Liver (tissue), 9 donors: Measurements from ENCODE around the gene PIK3CA. TPM values are rescaled to one million over a fixed set of nuclear protein-coding genes. Genes with fewer than 3 reads are reported as not detected.
"Not testable (repeated sequence)": the region's sequence is repeated elsewhere in the genome, so short reads cannot be mapped to it uniquely, and the experiment has no call there.

ENCODE experiments used
- DNase-seq: peaks from one replicate; pipeline ENCODE4 v3.0.0-alpha.2; 2017; ENCODE audit warnings: low spot score
- H3K27ac ChIP-seq, 2 donors: one replicate each; pipeline ENCODE4 v1.7.0; 2013; ENCODE audit warnings: inconsistent platforms in 2 of 2, low read length in 2 of 2, control low read depth in 1 of 2, low read depth in 1 of 2, mild to moderate bottlenecking in 1 of 2
- H3K27me3 ChIP-seq, 4 donors: one replicate each; pipeline versions ENCODE4 v1.6.1 to v1.7.0; 2013; ENCODE audit warnings: low read length in 3 of 4, inconsistent platforms in 1 of 4, mild to moderate bottlenecking in 1 of 4, moderate library complexity in 1 of 4; ENCODE audit not compliant: control insufficient read depth in 4 of 4, insufficient read depth in 4 of 4
- H3K36me3 ChIP-seq, 4 donors: one replicate each; pipeline versions ENCODE4 v1.6.1 to v1.7.0; 2013; ENCODE audit warnings: low read length in 3 of 4, mild to moderate bottlenecking in 3 of 4, low read depth in 1 of 4, moderate library complexity in 1 of 4; ENCODE audit not compliant: control insufficient read depth in 4 of 4, insufficient read depth in 3 of 4
- H3K4me1 ChIP-seq, 4 donors: one replicate each; pipeline versions ENCODE4 v1.6.1 to v1.7.0; 2013; ENCODE audit warnings: low read length in 3 of 4, mild to moderate bottlenecking in 3 of 4, moderate library complexity in 1 of 4; ENCODE audit not compliant: control insufficient read depth in 4 of 4, insufficient read depth in 4 of 4
- H3K4me3 ChIP-seq, 3 donors: one replicate each; pipeline versions ENCODE4 v1.6.1 to v1.7.0; 2013; ENCODE audit warnings: low read length in 3 of 3, control low read depth in 1 of 3, low read depth in 1 of 3, mild to moderate bottlenecking in 1 of 3
- H3K9ac ChIP-seq, 2 donors: one replicate each; pipeline ENCODE4 v1.7.0; 2013; ENCODE audit warnings: low read length in 2 of 2, mild to moderate bottlenecking in 2 of 2, moderate library complexity in 2 of 2, control low read depth in 1 of 2, low read depth in 1 of 2
- H3K9me3 ChIP-seq, 4 donors: one replicate each; pipeline versions ENCODE4 v1.6.1 to v1.7.0; 2013; ENCODE audit warnings: low read length in 3 of 4; ENCODE audit not compliant: control insufficient read depth in 4 of 4
- EGR1 ChIP-seq, 2 donors: IDR thresholded peaks; 2 replicates each; pipeline ENCODE4 v1.6.1; 2016 to 2018; ENCODE audit warnings: antibody characterized with exemption in 2 of 2, low read depth in 2 of 2
- FOXA1 ChIP-seq: IDR thresholded peaks from 2 replicates; pipeline ENCODE4 v1.6.1; 2016; ENCODE audit warnings: antibody characterized with exemption
- FOXA2 ChIP-seq: IDR thresholded peaks from 2 replicates; pipeline ENCODE4 v1.6.1; 2016; ENCODE audit warnings: antibody characterized with exemption
- HNF4A ChIP-seq, 2 donors: conservative IDR thresholded peaks; 2 replicates each; pipeline ENCODE4 v1.6.1; 2016; ENCODE audit warnings: antibody characterized with exemption in 2 of 2, mild to moderate bottlenecking in 2 of 2
- HNF4G ChIP-seq: IDR thresholded peaks from 2 replicates; pipeline ENCODE4 v1.6.1; 2016; ENCODE audit warnings: antibody characterized with exemption
- JUND ChIP-seq, 2 donors: IDR thresholded peaks; 2 replicates each; pipeline ENCODE4 v1.6.1; 2016; ENCODE audit warnings: antibody characterized with exemption in 2 of 2
- NR2F2 ChIP-seq: IDR thresholded peaks from 2 replicates; pipeline ENCODE4 v1.6.1; 2016; ENCODE audit warnings: antibody characterized with exemption
- RAD21 ChIP-seq, 2 donors: IDR thresholded peaks; 2 replicates each; pipeline ENCODE4 v1.6.1; 2016; ENCODE audit warnings: antibody characterized with exemption in 2 of 2, mild to moderate bottlenecking in 2 of 2
- RXRA ChIP-seq, 2 donors: IDR thresholded peaks; 2 replicates each; pipeline ENCODE4 v1.6.1; 2017 to 2018; ENCODE audit warnings: antibody characterized with exemption in 2 of 2, mild to moderate bottlenecking in 1 of 2
- SP1 ChIP-seq: IDR thresholded peaks from 2 replicates; pipeline ENCODE4 v1.6.1; 2018; ENCODE audit warnings: antibody characterized with exemption, mild to moderate bottlenecking
- TAF1 ChIP-seq: conservative IDR thresholded peaks from 2 replicates; pipeline ENCODE4 v1.6.1; 2016; ENCODE audit warnings: antibody characterized with exemption, mild to moderate bottlenecking
- YY1 ChIP-seq: IDR thresholded peaks from 2 replicates; pipeline ENCODE4 v1.6.1; 2016; ENCODE audit warnings: antibody characterized with exemption, mild to moderate bottlenecking
- WGBS: extraction: QIAGEN DNeasy Blood & Tissue Kit; methylation state at CpG from one replicate; pipeline ENCODE4 v1.1.7; 2013; 5-methylcytosine and 5-hydroxymethylcytosine counted together
- polyA plus RNA-seq, 2 donors: library from polyadenylated mRNA; stranded (reverse) in 1 of 2; unstranded in 1 of 2; fragments of 200-250 nt in 1 of 2; fragments of >200 nt in 1 of 2; fragmentation: Nextera tagmentation in 1 of 2; extraction: Ambion mirVana in 1 of 2; gene quantifications; one replicate each; pipeline versions ENCODE4 v1.2.1 to v1.2.3, GENCODE V29; 2013 to 2015
- total RNA-seq, 2 donors: library from RNA; depleted of rRNA; stranded (reverse); fragments of >200 nt; gene quantifications; one replicate each; pipeline ENCODE4 v1.2.3, GENCODE V29; 2014
- TF ChIP-seq, protein P1 (sequence below): IDR thresholded peaks from 2 replicates; pipeline ENCODE4 v1.6.1; 2016; ENCODE audit warnings: antibody characterized with exemption
- TF ChIP-seq, protein P2 (sequence below): IDR thresholded peaks from 2 replicates; pipeline ENCODE4 v1.6.1; 2016; ENCODE audit warnings: antibody characterized with exemption
- TF ChIP-seq, protein P3 (sequence below): IDR thresholded peaks from 2 replicates; pipeline ENCODE4 v1.6.1; 2016; ENCODE audit warnings: antibody characterized with exemption
- TF ChIP-seq, protein P4 (sequence below): fragments of 150-350 bp; IDR thresholded peaks from 2 replicates; pipeline ENCODE4 v1.5.1; 2017; ENCODE audit warnings: improper control_type of control experiment, low read depth, low read length; ENCODE audit not compliant: missing input control
- TF ChIP-seq, protein P5 (sequence below): IDR thresholded peaks from 2 replicates; pipeline ENCODE4 v1.6.1; 2016; ENCODE audit warnings: antibody characterized with exemption, mild to moderate bottlenecking
- donor health status: healthy.
- donor health status: healthy.
- donor health status: healthy.
- donor health status: healthy.
- donor health status: healthy.

Gene PIK3CA
- total and polyA plus RNA-seq, 4 donors, result 3.6 to 14.6 (median 7.2) TPM

DNA sequence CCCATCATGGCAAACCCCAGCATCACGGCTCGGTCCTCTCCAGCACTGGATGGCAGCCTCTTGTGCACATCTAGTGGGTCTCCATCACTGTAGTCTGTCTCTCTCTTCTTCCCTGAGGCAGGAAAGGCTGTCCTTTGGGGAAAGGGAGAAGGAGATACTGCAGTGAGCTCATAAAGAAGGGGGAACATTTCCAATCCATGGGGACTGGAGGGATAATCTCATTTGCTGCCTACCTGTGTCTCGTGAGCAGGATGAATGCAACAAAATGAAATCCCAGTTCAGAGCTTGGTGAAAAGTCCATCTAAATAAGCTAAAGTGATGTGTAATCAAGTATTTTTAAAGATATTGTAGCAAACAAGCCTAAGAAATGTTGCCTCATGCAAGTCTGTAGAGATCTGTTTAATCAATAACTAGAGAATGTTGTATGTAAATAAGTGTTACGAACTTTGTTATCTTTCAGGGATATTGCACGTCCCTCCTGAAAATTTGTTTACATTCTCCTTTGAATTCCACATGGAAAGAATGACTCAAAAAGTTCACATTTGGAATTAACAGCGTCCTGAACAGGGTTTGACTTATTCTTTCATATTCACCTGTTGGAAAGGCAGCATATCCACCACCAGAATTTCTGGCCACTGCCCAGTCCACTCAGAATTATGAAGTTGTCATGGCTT, 102.8 kb downstream of the PIK3CA start, which contains the start of gene KCNMB3:
TSS of gene KCNMB3 (minus strand) at position 312 of the 674 bp plus-strand sequence. CDS start at position 188, 124 bp downstream.
- no peak for DNase-seq
- Histone ChIP-seq H3K27ac (peak within 1 kb of the TSS in 1 of 2 donors; percentile 42), H3K9me3 (no peaks in the 10 kb centered on the region), H3K27me3 (no peaks in the 10 kb centered on the region), H3K36me3 (no peaks in the 10 kb centered on the region), H3K9ac (no peak within 1 kb of the TSS), H3K4me3 (no peak within 1 kb of the TSS), H3K4me1 (peaks cover 0 to 10% (median 5%) of the 10 kb centered on the region in 4 donors)
- TF ChIP-seq RAD21 (IDR thresholded peaks at IDR 0.05) (peak in 1 of 2 donors; percentile 11), RXRA (IDR thresholded peaks at IDR 0.05) (no peak), YY1 (peak; percentile 17), SP1 (peak; percentile 64), HNF4A (conservative IDR thresholded peaks at IDR 0.05) (peak; percentile 34 to 63), EGR1 (IDR thresholded peaks at IDR 0.05; ENCODE audit: low read depth in 2 of 2) (no peak), FOXA1 (peak; percentile 84), JUND (IDR thresholded peaks at IDR 0.05) (peak in 1 of 2 donors; percentile 93), FOXA2 (peak; percentile 90)
- TF ChIP-seq, protein P1, sequence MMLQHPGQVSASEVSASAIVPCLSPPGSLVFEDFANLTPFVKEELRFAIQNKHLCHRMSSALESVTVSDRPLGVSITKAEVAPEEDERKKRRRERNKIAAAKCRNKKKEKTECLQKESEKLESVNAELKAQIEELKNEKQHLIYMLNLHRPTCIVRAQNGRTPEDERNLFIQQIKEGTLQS, result peak; percentile 86
- TF ChIP-seq, protein P2, sequence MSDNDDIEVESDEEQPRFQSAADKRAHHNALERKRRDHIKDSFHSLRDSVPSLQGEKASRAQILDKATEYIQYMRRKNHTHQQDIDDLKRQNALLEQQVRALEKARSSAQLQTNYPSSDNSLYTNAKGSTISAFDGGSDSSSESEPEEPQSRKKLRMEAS, result no peak
- WGBS, result 53% methylated on average over 6 of the region's 6 CpGs

- Histone ChIP-seq H3K36me3 (no peaks in the 10 kb centered on the region), H3K4me3 (no peak overlapping the region), H3K27me3 (no peaks in the 10 kb centered on the region), H3K4me1 (peaks cover 0 to 5% (median 2%) of the 10 kb centered on the region in 4 donors), H3K9me3 (peaks cover 0 to 3% (median 0%) of the 10 kb centered on the region in 4 donors), H3K27ac (no peak overlapping the region), H3K9ac (no peak overlapping the region)
- 91% methylated on average over 2 of the region's 2 CpGs for WGBS
- DNase-seq, result no peak
- TF ChIP-seq FOXA1, result no peak
- TF ChIP-seq NR2F2, result no peak
- TF ChIP-seq, protein P3, sequence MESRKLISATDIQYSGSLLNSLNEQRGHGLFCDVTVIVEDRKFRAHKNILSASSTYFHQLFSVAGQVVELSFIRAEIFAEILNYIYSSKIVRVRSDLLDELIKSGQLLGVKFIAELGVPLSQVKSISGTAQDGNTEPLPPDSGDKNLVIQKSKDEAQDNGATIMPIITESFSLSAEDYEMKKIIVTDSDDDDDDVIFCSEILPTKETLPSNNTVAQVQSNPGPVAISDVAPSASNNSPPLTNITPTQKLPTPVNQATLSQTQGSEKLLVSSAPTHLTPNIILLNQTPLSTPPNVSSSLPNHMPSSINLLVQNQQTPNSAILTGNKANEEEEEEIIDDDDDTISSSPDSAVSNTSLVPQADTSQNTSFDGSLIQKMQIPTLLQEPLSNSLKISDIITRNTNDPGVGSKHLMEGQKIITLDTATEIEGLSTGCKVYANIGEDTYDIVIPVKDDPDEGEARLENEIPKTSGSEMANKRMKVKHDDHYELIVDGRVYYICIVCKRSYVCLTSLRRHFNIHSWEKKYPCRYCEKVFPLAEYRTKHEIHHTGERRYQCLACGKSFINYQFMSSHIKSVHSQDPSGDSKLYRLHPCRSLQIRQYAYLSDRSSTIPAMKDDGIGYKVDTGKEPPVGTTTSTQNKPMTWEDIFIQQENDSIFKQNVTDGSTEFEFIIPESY, result no peak
- TF ChIP-seq, protein P1, result no peak
- TF ChIP-seq JUND (IDR thresholded peaks at IDR 0.05), result no peak
- no peak for TF ChIP-seq HNF4G
- TF ChIP-seq SP1, result no peak
- no peak for TF ChIP-seq EGR1 (IDR thresholded peaks at IDR 0.05; ENCODE audit: low read depth in 2 of 2)
- no peak for TF ChIP-seq RAD21 (IDR thresholded peaks at IDR 0.05)
- TF ChIP-seq TAF1, result no peak
- no peak for TF ChIP-seq FOXA2
- TF ChIP-seq, protein P2, result no peak
- TF ChIP-seq, protein P4, sequence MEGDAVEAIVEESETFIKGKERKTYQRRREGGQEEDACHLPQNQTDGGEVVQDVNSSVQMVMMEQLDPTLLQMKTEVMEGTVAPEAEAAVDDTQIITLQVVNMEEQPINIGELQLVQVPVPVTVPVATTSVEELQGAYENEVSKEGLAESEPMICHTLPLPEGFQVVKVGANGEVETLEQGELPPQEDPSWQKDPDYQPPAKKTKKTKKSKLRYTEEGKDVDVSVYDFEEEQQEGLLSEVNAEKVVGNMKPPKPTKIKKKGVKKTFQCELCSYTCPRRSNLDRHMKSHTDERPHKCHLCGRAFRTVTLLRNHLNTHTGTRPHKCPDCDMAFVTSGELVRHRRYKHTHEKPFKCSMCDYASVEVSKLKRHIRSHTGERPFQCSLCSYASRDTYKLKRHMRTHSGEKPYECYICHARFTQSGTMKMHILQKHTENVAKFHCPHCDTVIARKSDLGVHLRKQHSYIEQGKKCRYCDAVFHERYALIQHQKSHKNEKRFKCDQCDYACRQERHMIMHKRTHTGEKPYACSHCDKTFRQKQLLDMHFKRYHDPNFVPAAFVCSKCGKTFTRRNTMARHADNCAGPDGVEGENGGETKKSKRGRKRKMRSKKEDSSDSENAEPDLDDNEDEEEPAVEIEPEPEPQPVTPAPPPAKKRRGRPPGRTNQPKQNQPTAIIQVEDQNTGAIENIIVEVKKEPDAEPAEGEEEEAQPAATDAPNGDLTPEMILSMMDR, result no peak
- TF ChIP-seq, protein P5, sequence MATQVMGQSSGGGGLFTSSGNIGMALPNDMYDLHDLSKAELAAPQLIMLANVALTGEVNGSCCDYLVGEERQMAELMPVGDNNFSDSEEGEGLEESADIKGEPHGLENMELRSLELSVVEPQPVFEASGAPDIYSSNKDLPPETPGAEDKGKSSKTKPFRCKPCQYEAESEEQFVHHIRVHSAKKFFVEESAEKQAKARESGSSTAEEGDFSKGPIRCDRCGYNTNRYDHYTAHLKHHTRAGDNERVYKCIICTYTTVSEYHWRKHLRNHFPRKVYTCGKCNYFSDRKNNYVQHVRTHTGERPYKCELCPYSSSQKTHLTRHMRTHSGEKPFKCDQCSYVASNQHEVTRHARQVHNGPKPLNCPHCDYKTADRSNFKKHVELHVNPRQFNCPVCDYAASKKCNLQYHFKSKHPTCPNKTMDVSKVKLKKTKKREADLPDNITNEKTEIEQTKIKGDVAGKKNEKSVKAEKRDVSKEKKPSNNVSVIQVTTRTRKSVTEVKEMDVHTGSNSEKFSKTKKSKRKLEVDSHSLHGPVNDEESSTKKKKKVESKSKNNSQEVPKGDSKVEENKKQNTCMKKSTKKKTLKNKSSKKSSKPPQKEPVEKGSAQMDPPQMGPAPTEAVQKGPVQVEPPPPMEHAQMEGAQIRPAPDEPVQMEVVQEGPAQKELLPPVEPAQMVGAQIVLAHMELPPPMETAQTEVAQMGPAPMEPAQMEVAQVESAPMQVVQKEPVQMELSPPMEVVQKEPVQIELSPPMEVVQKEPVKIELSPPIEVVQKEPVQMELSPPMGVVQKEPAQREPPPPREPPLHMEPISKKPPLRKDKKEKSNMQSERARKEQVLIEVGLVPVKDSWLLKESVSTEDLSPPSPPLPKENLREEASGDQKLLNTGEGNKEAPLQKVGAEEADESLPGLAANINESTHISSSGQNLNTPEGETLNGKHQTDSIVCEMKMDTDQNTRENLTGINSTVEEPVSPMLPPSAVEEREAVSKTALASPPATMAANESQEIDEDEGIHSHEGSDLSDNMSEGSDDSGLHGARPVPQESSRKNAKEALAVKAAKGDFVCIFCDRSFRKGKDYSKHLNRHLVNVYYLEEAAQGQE, result no peak
- no peak for TF ChIP-seq YY1
Measured at GRCh38 chr3:179256813-179257212, 108.7 kb downstream of the PIK3CA start.

DNA sequence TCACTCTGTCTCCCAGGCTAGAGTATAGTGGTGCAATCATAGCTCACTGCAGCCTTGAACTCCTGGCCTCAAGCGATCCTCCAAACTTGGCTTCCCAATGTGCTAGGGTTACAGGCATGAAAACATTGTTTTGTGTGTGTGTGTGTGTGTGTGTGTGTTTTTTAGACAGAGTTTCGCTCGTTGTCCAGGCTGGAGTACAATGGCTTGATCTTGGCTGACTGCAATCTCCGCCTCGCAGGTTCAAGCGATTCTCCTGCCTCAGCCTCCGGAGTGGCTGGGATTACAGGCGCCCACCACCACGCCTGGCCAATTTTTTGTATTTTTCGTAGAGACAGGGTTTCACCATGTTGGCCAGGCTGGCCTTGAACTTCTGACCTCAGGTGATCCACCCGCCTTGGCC, 109.6 kb downstream of the PIK3CA start:
- H3K9ac ChIP-seq, DNase-seq, H3K9me3 ChIP-seq, H3K4me1 ChIP-seq, H3K27me3 ChIP-seq, H3K27ac ChIP-seq, H3K4me3 ChIP-seq, H3K36me3 ChIP-seq: not testable (repeated sequence)
- WGBS, result 92% methylated on average over 11 of the region's 11 CpGs
